ENCODE measurements around the gene ZNF737. TPM values are rescaled to one million over a fixed set of nuclear protein-coding genes. Genes with fewer than 3 reads are reported as not detected.

ZNF737 gene
- total RNA-seq: 2.0 and 3.4 TPM in 2 replicates

DNA sequence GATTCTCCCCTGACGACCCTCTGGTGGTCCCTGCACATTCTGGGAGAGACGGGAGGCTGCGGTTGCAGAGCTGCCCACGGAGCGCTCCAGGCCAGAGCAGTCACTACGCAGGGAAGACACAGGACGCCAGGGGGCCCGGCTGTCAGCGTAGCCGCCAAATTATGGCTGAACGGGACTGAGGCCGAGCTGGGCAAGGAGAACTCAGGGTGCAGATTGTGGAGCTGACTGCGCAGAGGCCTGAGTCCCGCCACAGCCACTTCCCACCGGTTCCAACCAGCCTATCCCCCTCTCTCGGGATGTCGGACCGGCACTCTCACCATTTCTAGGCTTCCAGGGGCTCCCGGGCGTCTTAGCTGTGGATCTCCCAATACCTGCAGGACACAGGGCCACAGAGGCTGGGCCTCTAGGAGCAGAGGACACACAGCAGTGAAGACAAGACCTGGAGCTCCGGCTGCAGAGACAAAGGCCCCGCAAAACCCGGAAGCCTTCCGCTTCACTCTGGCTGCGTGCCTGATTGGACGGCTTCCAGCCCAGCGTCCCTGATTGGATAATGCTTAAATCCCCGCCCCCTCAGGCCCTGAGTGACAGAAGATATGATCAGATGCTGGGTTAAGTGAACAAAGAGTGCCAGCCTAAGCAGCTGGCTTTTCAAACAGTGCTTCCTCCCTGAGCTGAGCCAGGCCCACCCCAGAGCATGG is at the start of gene ZNF737:
TSS of gene ZNF737 (minus strand) at position 461 of the 698 bp plus-strand sequence. CDS start at position 320, 141 bp downstream.

Other genes with a start within 250 kb of the ZNF737 start
- gene ZNF626, start 95.8 kb upstream of the ZNF737 start, total RNA-seq: 7.2 and 12.9 TPM in 2 replicates
- 0.18 and 3.5 TPM in 2 replicates for gene ZNF66, start 210.5 kb upstream of the ZNF737 start, total RNA-seq